Head of caudate nucleus (tissue), 42 donors: ENCODE data around the gene KRT86.
A peak's percentile ranks its signal among the peaks of the same experiment; 100 is the strongest.
"Not testable (repeated sequence)": the region's sequence is repeated elsewhere in the genome, so short reads cannot be mapped to it uniquely, and the experiment has no call there.

Experiments used
- DNase-seq, 42 donors: peaks; one replicate each; pipeline versions ENCODE4 v3.0.0 to v3.0.0-alpha.2; 2020 to 2021; ENCODE audit warnings: mixed read lengths in 7 of 42
- intact Hi-C: fragments of 100-400 bp; cut with DNase I; formaldehyde crosslinking; loops from one replicate; pipeline ENCODE4 v1.15.0; 2022

Gene KRT86

GRCh38 chr12:52248541-52249461 lies 25.6 kb upstream of the KRT86 start:
- intact Hi-C loops = no loop called here
- peak in 37 of 42 donors; percentile 18 to 78 (median 48) for DNase-seq

GRCh38 chr12:52249511-52250047 lies 24.9 kb upstream of the KRT86 start:
- intact Hi-C loops = no loop called here
- peak in 3 of 42 donors; percentile 2 to 16 (median 16) for DNase-seq

GRCh38 chr12:52250048-52250990 lies 24.1 kb upstream of the KRT86 start:
- peak in 2 of 42 donors; percentile 2 to 26 for DNase-seq
- intact Hi-C loops = no loop called here

GRCh38 chr12:52251367-52252051 lies 22.9 kb upstream of the KRT86 start:
- intact Hi-C loops = no loop called here
- no peak for DNase-seq

- intact Hi-C loops = not testable (repeated sequence)
- DNase-seq = peak in 1 of 42 donors; percentile 3
Observed at GRCh38 chr12:52252175-52252615, 22.2 kb upstream of the KRT86 start.

GRCh38 chr12:52252728-52253343 lies 21.6 kb upstream of the KRT86 start:
- intact Hi-C loops = no loop called here
- peak in 1 of 42 donors; percentile 0 for DNase-seq

GRCh38 chr12:52253391-52254179 lies 20.9 kb upstream of the KRT86 start:
- intact Hi-C loops = no loop called here
- DNase-seq = no peak

- intact Hi-C loops = no loop called here
- DNase-seq = no peak
Observed at GRCh38 chr12:52254180-52254964, 20.1 kb upstream of the KRT86 start.

- intact Hi-C loops = no loop called here
- no peak for DNase-seq
Observed at GRCh38 chr12:52254965-52255751, 19.3 kb upstream of the KRT86 start.

- intact Hi-C loops = no loop called here
- DNase-seq = peak in 1 of 42 donors; percentile 0
Observed at GRCh38 chr12:52255926-52256583, 18.4 kb upstream of the KRT86 start.

- intact Hi-C loops = no loop called here
- no peak for DNase-seq
Observed at GRCh38 chr12:52256584-52256935, 17.9 kb upstream of the KRT86 start.

- peak in 1 of 42 donors; percentile 2 for DNase-seq
- intact Hi-C loops = no loop called here
Observed at GRCh38 chr12:52257074-52257551, 17.3 kb upstream of the KRT86 start.

- intact Hi-C loops, DNase-seq: not testable (repeated sequence)
Observed at GRCh38 chr12:52257922-52258321, 16.5 kb upstream of the KRT86 start.

GRCh38 chr12:52258335-52258901 lies 16.0 kb upstream of the KRT86 start:
- intact Hi-C loops = no loop called here
- DNase-seq = no peak

- peak in 1 of 42 donors; percentile 24 for DNase-seq
- intact Hi-C loops = no loop called here
Observed at GRCh38 chr12:52259657-52260243, 14.7 kb upstream of the KRT86 start.
